PC-3 (cell line): ENCODE results near the gene REG4.

ENCODE experiments used
- CTCF ChIP-seq: fragments of 300-600 bp; sonication (generic); conservative IDR thresholded peaks from 2 replicates; pipeline ENCODE4 v1.5.1; 2017; ENCODE audit warnings: antibody characterized with exemption, low read depth, mild to moderate bottlenecking, low read length
- EZH2 ChIP-seq: fragments of 300-600 bp; sonication (generic); IDR thresholded peaks from one replicate; pipeline ENCODE4 v1.6.1; 2017; ENCODE audit warnings: antibody characterized with exemption, mild to moderate bottlenecking, low read length; ENCODE audit not compliant: unreplicated experiment

- TF ChIP-seq CTCF, result no peak
- no peak for TF ChIP-seq EZH2
Observed at GRCh38 chr1:119744598-119744942, 66.7 kb downstream of the REG4 start.
